Neural cell (in vitro differentiated cells): ENCODE measurements around the gene BLNK. TPM values are rescaled to one million over a fixed set of nuclear protein-coding genes. Genes with fewer than 3 reads are reported as not detected.

Experiments used
- H2AFZ ChIP-seq: fragments of 200-600, 300-800 bp; sonication (generic), shearing (Covaris generic); 2 replicates; pipeline ENCODE4 v1.6.0; 2014; ENCODE audit warnings: low read depth, mild to moderate bottlenecking, antibody characterized with exemption, low read length, moderate library complexity
- H3F3A ChIP-seq: fragments of 200-600 bp; shearing (Covaris generic); 2 replicates; pipeline ENCODE4 v1.6.1; 2016; ENCODE audit warnings: mild to moderate bottlenecking, moderate library complexity, mixed read lengths, antibody characterized with exemption, low read length; ENCODE audit not compliant: insufficient read depth, poor library complexity, severe bottlenecking
- H3K27ac ChIP-seq: fragments of 200-600, 300-800 bp; sonication (generic), shearing (Covaris generic); 2 replicates; pipeline ENCODE4 v1.5.1; 2014; ENCODE audit warnings: mild to moderate bottlenecking, low read length, moderate library complexity
- H3K27me3 ChIP-seq: fragments of 300-800, 200-600 bp; sonication (generic), shearing (Covaris generic); 2 replicates; pipeline ENCODE4 v1.6.0; 2014; ENCODE audit warnings: mild to moderate bottlenecking, low read depth, low read length, moderate library complexity; ENCODE audit not compliant: insufficient read depth
- H3K36me3 ChIP-seq: fragments of 300-800, 200-600 bp; sonication (generic), shearing (Covaris generic); 2 replicates; pipeline ENCODE4 v1.5.1; 2014; ENCODE audit warnings: mild to moderate bottlenecking, antibody characterized with exemption, low read length, moderate library complexity; ENCODE audit not compliant: insufficient read depth
- H3K4me2 ChIP-seq: fragments of 300-800, 200-600 bp; sonication (generic), shearing (Covaris generic); 2 replicates; pipeline ENCODE4 v1.6.0; 2014; ENCODE audit warnings: mild to moderate bottlenecking, low read length
- H3K4me3 ChIP-seq: fragments of 300-800, 200-600 bp; sonication (generic), shearing (Covaris generic); 2 replicates; pipeline ENCODE4 v1.5.1; 2014; ENCODE audit warnings: mild to moderate bottlenecking, low read length, moderate library complexity
- H3K79me2 ChIP-seq: fragments of 200-600 bp; shearing (Covaris generic); replicated peaks from 2 replicates; pipeline ENCODE4 v1.6.0; 2014; ENCODE audit warnings: mild to moderate bottlenecking, low read length, moderate library complexity; ENCODE audit not compliant: insufficient read depth
- H3K9ac ChIP-seq: fragments of 300-800, 200-600 bp; sonication (generic), shearing (Covaris generic); 2 replicates; pipeline ENCODE4 v1.6.1; 2016; ENCODE audit warnings: mild to moderate bottlenecking, low read length, mixed read lengths
- H3K9me2 ChIP-seq: fragments of 200-600 bp; shearing (Covaris generic); 2 replicates; pipeline ENCODE4 v1.6.1; 2016; ENCODE audit warnings: mild to moderate bottlenecking, low read length, mixed read lengths; ENCODE audit not compliant: insufficient read depth
- H3K9me3 ChIP-seq: fragments of 200-600, 300-800 bp; sonication (generic), shearing (Covaris generic); 2 replicates; pipeline ENCODE4 v1.6.1; 2016; ENCODE audit warnings: mild to moderate bottlenecking, mixed run types, low read length, moderate library complexity, mixed read lengths
- H4K20me1 ChIP-seq: fragments of 200-600 bp; shearing (Covaris generic); 2 replicates; pipeline ENCODE4 v1.6.1; 2016; ENCODE audit warnings: mild to moderate bottlenecking, mixed run types; ENCODE audit not compliant: insufficient read depth
- EP300 ChIP-seq: fragments of 450-650 bp; conservative IDR thresholded peaks from 2 replicates; pipeline ENCODE4 v1.6.1; 2014; ENCODE audit warnings: antibody characterized with exemption, mild to moderate bottlenecking, moderate library complexity; ENCODE audit not compliant: poor library complexity, severe bottlenecking
- EZH2 ChIP-seq: fragments of 200-600, 300-800 bp; shearing (Covaris generic), sonication (generic); IDR thresholded peaks from 2 replicates; pipeline ENCODE4 v1.6.1; 2014; ENCODE audit warnings: antibody characterized with exemption, low read length, borderline replicate concordance, mild to moderate bottlenecking; ENCODE audit not compliant: insufficient read depth, poor library complexity, severe bottlenecking
- MXI1 ChIP-seq: fragments of 450-650 bp; conservative IDR thresholded peaks from 2 replicates; pipeline ENCODE4 v1.6.1; 2014; ENCODE audit warnings: antibody characterized with exemption, mild to moderate bottlenecking; ENCODE audit not compliant: poor library complexity, severe bottlenecking
- POLR2AphosphoS5 ChIP-seq: IDR thresholded peaks from 2 replicates; pipeline ENCODE4 v1.6.1; 2012
- RAD21 ChIP-seq: fragments of 450-650 bp; conservative IDR thresholded peaks from 2 replicates; pipeline ENCODE4 v1.6.1; 2014; ENCODE audit warnings: antibody characterized with exemption, mild to moderate bottlenecking, moderate library complexity
- SMC3 ChIP-seq: fragments of 450-650 bp; conservative IDR thresholded peaks from 2 replicates; pipeline ENCODE4 v1.6.1; 2014; ENCODE audit warnings: antibody characterized with exemption, mild to moderate bottlenecking, moderate library complexity; ENCODE audit not compliant: poor library complexity
- TAF1 ChIP-seq: IDR thresholded peaks from 2 replicates; pipeline ENCODE4 v1.6.1; 2012; ENCODE audit warnings: low read depth
- polyA plus RNA-seq: library from polyadenylated mRNA; depleted of rRNA; stranded (reverse); fragments of >200 nt; gene quantifications from 2 replicates; pipeline ENCODE4 v1.2.3, GENCODE V29; 2014
- TF ChIP-seq, protein P1 (sequence below): IDR thresholded peaks from 2 replicates; pipeline ENCODE4 v1.6.1; 2012; ENCODE audit warnings: borderline replicate concordance
- TF ChIP-seq, protein P2 (sequence below): fragments of 450-650 bp; IDR thresholded peaks from 2 replicates; pipeline ENCODE4 v1.5.1; 2014; ENCODE audit warnings: antibody characterized with exemption, mild to moderate bottlenecking, moderate library complexity; ENCODE audit not compliant: poor library complexity, severe bottlenecking

BLNK gene
- polyA plus RNA-seq, 1 donor from 2014 or later: not detected

- H3K36me3 ChIP-seq: no peaks in the 10 kb centered on the region
- H3K4me2 ChIP-seq: no peak overlapping the region
- H3K9ac ChIP-seq: no peak overlapping the region
- no peaks in the 10 kb centered on the region for H4K20me1 ChIP-seq
- no peak for TF ChIP-seq SMC3
- TF ChIP-seq, protein P1, sequence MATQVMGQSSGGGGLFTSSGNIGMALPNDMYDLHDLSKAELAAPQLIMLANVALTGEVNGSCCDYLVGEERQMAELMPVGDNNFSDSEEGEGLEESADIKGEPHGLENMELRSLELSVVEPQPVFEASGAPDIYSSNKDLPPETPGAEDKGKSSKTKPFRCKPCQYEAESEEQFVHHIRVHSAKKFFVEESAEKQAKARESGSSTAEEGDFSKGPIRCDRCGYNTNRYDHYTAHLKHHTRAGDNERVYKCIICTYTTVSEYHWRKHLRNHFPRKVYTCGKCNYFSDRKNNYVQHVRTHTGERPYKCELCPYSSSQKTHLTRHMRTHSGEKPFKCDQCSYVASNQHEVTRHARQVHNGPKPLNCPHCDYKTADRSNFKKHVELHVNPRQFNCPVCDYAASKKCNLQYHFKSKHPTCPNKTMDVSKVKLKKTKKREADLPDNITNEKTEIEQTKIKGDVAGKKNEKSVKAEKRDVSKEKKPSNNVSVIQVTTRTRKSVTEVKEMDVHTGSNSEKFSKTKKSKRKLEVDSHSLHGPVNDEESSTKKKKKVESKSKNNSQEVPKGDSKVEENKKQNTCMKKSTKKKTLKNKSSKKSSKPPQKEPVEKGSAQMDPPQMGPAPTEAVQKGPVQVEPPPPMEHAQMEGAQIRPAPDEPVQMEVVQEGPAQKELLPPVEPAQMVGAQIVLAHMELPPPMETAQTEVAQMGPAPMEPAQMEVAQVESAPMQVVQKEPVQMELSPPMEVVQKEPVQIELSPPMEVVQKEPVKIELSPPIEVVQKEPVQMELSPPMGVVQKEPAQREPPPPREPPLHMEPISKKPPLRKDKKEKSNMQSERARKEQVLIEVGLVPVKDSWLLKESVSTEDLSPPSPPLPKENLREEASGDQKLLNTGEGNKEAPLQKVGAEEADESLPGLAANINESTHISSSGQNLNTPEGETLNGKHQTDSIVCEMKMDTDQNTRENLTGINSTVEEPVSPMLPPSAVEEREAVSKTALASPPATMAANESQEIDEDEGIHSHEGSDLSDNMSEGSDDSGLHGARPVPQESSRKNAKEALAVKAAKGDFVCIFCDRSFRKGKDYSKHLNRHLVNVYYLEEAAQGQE: no peak
- TF ChIP-seq MXI1: no peak
- TF ChIP-seq TAF1: no peak
- TF ChIP-seq EZH2: no peak
- TF ChIP-seq RAD21: no peak
- TF ChIP-seq, protein P2, sequence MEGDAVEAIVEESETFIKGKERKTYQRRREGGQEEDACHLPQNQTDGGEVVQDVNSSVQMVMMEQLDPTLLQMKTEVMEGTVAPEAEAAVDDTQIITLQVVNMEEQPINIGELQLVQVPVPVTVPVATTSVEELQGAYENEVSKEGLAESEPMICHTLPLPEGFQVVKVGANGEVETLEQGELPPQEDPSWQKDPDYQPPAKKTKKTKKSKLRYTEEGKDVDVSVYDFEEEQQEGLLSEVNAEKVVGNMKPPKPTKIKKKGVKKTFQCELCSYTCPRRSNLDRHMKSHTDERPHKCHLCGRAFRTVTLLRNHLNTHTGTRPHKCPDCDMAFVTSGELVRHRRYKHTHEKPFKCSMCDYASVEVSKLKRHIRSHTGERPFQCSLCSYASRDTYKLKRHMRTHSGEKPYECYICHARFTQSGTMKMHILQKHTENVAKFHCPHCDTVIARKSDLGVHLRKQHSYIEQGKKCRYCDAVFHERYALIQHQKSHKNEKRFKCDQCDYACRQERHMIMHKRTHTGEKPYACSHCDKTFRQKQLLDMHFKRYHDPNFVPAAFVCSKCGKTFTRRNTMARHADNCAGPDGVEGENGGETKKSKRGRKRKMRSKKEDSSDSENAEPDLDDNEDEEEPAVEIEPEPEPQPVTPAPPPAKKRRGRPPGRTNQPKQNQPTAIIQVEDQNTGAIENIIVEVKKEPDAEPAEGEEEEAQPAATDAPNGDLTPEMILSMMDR: no peak
- no peak for TF ChIP-seq POLR2AphosphoS5
- no peak for TF ChIP-seq EP300
- H2AFZ ChIP-seq: no peak overlapping the region
- no peak overlapping the region for H3K27ac ChIP-seq
- no peaks in the 10 kb centered on the region for H3K79me2 ChIP-seq
- no peaks in the 10 kb centered on the region for H3K9me3 ChIP-seq
- no peak overlapping the region for H3K4me3 ChIP-seq
- H3K27me3 ChIP-seq: no peaks in the 10 kb centered on the region
- no peaks in the 10 kb centered on the region for H3K9me2 ChIP-seq
- H3F3A ChIP-seq: no peaks in the 10 kb centered on the region
These were observed 32.4 kb downstream of the BLNK start for GRCh38 chr10:96238646-96239623.

- Histone ChIP-seq H3K9me2 (no peaks in the 10 kb centered on the region), H4K20me1 (no peaks in the 10 kb centered on the region), H3F3A (no peaks in the 10 kb centered on the region), H3K27ac (no peak overlapping the region), H2AFZ (no peak overlapping the region), H3K4me2 (no peak overlapping the region), H3K36me3 (no peaks in the 10 kb centered on the region), H3K79me2 (no peaks in the 10 kb centered on the region), H3K4me3 (no peak overlapping the region), H3K9ac (no peak overlapping the region), H3K9me3 (no peaks in the 10 kb centered on the region), H3K27me3 (no peaks in the 10 kb centered on the region)
- TF ChIP-seq, protein P1: no peak
These were observed 34.5 kb downstream of the BLNK start for GRCh38 chr10:96236876-96237275.
